Stimulated activated CD8-positive, alpha-beta memory T cell treated with anti-CD3 and anti-CD28 coated beads, Interleukin-4, amount 100 ng/mL, for 48 hours (primary cell): ENCODE data around the gene EEF1E1.
A peak's percentile ranks its signal among the peaks of the same experiment; 100 is the strongest.

Source experiments
- DNase-seq: peaks from one replicate; pipeline ENCODE4 v3.0.0-alpha.2; 2020

The EEF1E1 gene

GRCh38 chr6:8102122-8102958 lies at the start of gene EEF1E1:
TSS of gene EEF1E1 (minus strand) at chr6:8102548. CDS start at chr6:8102521, 27 bp downstream.
- peak; percentile 98 for DNase-seq

GRCh38 chr6:8149350-8149749 lies 47.0 kb upstream of the EEF1E1 start:
- DNase-seq: no peak

GRCh38 chr6:8143945-8144344 lies 41.6 kb upstream of the EEF1E1 start:
- no peak for DNase-seq

GRCh38 chr6:8139451-8139850 lies 37.1 kb upstream of the EEF1E1 start:
- DNase-seq: no peak

- DNase-seq: no peak
Observed at GRCh38 chr6:8137529-8137939, 35.2 kb upstream of the EEF1E1 start.

GRCh38 chr6:8135276-8135675 lies 32.9 kb upstream of the EEF1E1 start:
- DNase-seq: no peak

GRCh38 chr6:8132130-8132529 lies 29.8 kb upstream of the EEF1E1 start:
- DNase-seq: no peak

- peak; percentile 58 for DNase-seq
Observed at GRCh38 chr6:8131265-8131897, 29.0 kb upstream of the EEF1E1 start.

- no peak for DNase-seq
Observed at GRCh38 chr6:8130399-8130798, 28.1 kb upstream of the EEF1E1 start.

GRCh38 chr6:8123236-8123635 lies 20.9 kb upstream of the EEF1E1 start:
- no peak for DNase-seq

- DNase-seq: no peak
Observed at GRCh38 chr6:8114956-8115355, 12.6 kb upstream of the EEF1E1 start.

- DNase-seq: no peak
Observed at GRCh38 chr6:8113131-8113654, 10.8 kb upstream of the EEF1E1 start.

- DNase-seq: no peak
Observed at GRCh38 chr6:8110725-8111124, 8.4 kb upstream of the EEF1E1 start.

GRCh38 chr6:8110117-8110721 lies 7.9 kb upstream of the EEF1E1 start:
- no peak for DNase-seq

- DNase-seq: no peak
Observed at GRCh38 chr6:8108759-8109539, 6.6 kb upstream of the EEF1E1 start.

- DNase-seq: no peak
Observed at GRCh38 chr6:8108031-8108660, 5.8 kb upstream of the EEF1E1 start.

- DNase-seq: no peak
Observed at GRCh38 chr6:8105791-8106190, 3.4 kb upstream of the EEF1E1 start.

- DNase-seq: no peak
Observed at GRCh38 chr6:8103726-8104125, 1.4 kb upstream of the EEF1E1 start.

GRCh38 chr6:8100159-8100854 lies 2.0 kb downstream of the EEF1E1 start:
- DNase-seq: no peak

- no peak for DNase-seq
Observed at GRCh38 chr6:8090650-8091049, 11.7 kb downstream of the EEF1E1 start.

GRCh38 chr6:8088886-8089285 lies 13.5 kb downstream of the EEF1E1 start:
- DNase-seq: no peak
